IMR-90 (cell line): Measurements from ENCODE around the gene INSM1. TPM values are rescaled to one million over a fixed set of nuclear protein-coding genes. Genes with fewer than 3 reads are reported as not detected.

Experiments used
- ATAC-seq: fragments of 200-7000 bp; cut with Tn5 transposase; 2 replicates; pipeline ENCODE4 v1.9.1; 2020; ENCODE audit warnings: low read depth, mild to moderate bottlenecking, moderate library complexity
- BruUV-seq: library from RNA; stranded (reverse); fragments of 400-500 nt; replicated peaks from 2 replicates; lab custom pipeline; 2021; lab: Mats Ljungman, UMichigan
- CTCF ChIA-PET: fragments of 300-600 bp; formaldehyde crosslinking; extraction: SDS; loops from one replicate; lab custom pipeline; 2021; ENCODE audit warnings: antibody characterized with exemption; lab: Yijun Ruan, JAX
- POLR2A ChIA-PET: fragments of 300-600 bp; sonication (Branson Sonifier 250); formaldehyde crosslinking; loops from one replicate; lab custom pipeline; 2022; ENCODE audit warnings: antibody characterized with exemption; ENCODE audit not compliant: unreplicated experiment; lab: Charles Lee
- DNase-seq: peaks from one replicate; pipeline ENCODE4 v3.0.0; 2013
- H2AFZ ChIP-seq: replicated peaks from 2 replicates; pipeline ENCODE3; 2013; ENCODE audit warnings: low read length, mild to moderate bottlenecking; ENCODE audit not compliant: poor library complexity
- H2AK5ac ChIP-seq: 2 replicates; pipeline ENCODE4 v1.6.1; 2013; ENCODE audit warnings: low read depth, low read length, inconsistent platforms
- H2AK9ac ChIP-seq: replicated peaks from 2 replicates; pipeline ENCODE3; 2013; ENCODE audit warnings: mild to moderate bottlenecking, low read depth, low read length, moderate library complexity; ENCODE audit not compliant: poor library complexity
- H2BK120ac ChIP-seq: 2 replicates; pipeline ENCODE4 v1.6.1; 2013; ENCODE audit warnings: low read depth, low read length, inconsistent platforms
- H2BK15ac ChIP-seq: 3 replicates; pipeline ENCODE4 v1.6.1; 2013; ENCODE audit warnings: low read depth, low read length, inconsistent platforms
- H2BK20ac ChIP-seq: 2 replicates; pipeline ENCODE4 v1.6.1; 2013; ENCODE audit warnings: low read depth, mild to moderate bottlenecking, inconsistent platforms, low read length, moderate library complexity
- H2BK5ac ChIP-seq: 2 replicates; pipeline ENCODE4 v1.6.1; 2013; ENCODE audit warnings: mild to moderate bottlenecking, low read depth, low read length, inconsistent platforms; ENCODE audit not compliant: poor library complexity, severe bottlenecking
- H3K14ac ChIP-seq: replicated peaks from 2 replicates; pipeline ENCODE4 v1.6.1; 2013; ENCODE audit warnings: low read depth, low read length, inconsistent platforms
- H3K18ac ChIP-seq: 2 replicates; pipeline ENCODE4 v1.6.1; 2013; ENCODE audit warnings: low read depth, low read length, control low read depth
- H3K23ac ChIP-seq: 2 replicates; pipeline ENCODE4 v1.6.1; 2013; ENCODE audit warnings: low read depth, low read length, inconsistent platforms
- H3K27ac ChIP-seq: 2 replicates; pipeline ENCODE4 v1.5.1; 2013; ENCODE audit warnings: mild to moderate bottlenecking, control low read depth, low read length; ENCODE audit not compliant: insufficient read depth
- H3K27me3 ChIP-seq: 2 replicates; pipeline ENCODE4 v1.6.1; 2013; ENCODE audit warnings: low read length; ENCODE audit not compliant: control insufficient read depth, insufficient read depth
- H3K36me3 ChIP-seq: 2 replicates; pipeline ENCODE4 v1.6.1; 2013; ENCODE audit warnings: low read length, mixed read lengths; ENCODE audit not compliant: control insufficient read depth, insufficient read depth
- H3K4ac ChIP-seq: 2 replicates; pipeline ENCODE4 v1.6.1; 2013; ENCODE audit warnings: low read depth, low read length, inconsistent platforms
- H3K4me1 ChIP-seq: 2 replicates; pipeline ENCODE4 v1.6.1; 2013; ENCODE audit warnings: low read length, mixed read lengths; ENCODE audit not compliant: control insufficient read depth, insufficient read depth
- H3K4me2 ChIP-seq: 2 replicates; pipeline ENCODE4 v1.6.1; 2013; ENCODE audit warnings: low read depth, mild to moderate bottlenecking, control low read depth, low read length, moderate library complexity
- H3K4me3 ChIP-seq: 2 replicates; pipeline ENCODE4 v1.5.1; 2013; ENCODE audit warnings: low read depth, mild to moderate bottlenecking, control low read depth, low read length, moderate library complexity; ENCODE audit not compliant: insufficient read depth
- H3K56ac ChIP-seq: 2 replicates; pipeline ENCODE4 v1.6.1; 2013; ENCODE audit warnings: low read length, inconsistent platforms; ENCODE audit not compliant: insufficient read depth; ENCODE audit errors: extremely low read depth
- H3K79me1 ChIP-seq, 2 experiments: 2 replicates each; pipeline ENCODE4 v1.6.1; 2013; ENCODE audit warnings: low read length in 2 of 2, inconsistent platforms in 1 of 2, low read depth in 1 of 2
- H3K9ac ChIP-seq: 2 replicates; pipeline ENCODE4 v1.6.1; 2013; ENCODE audit warnings: low read depth, low read length, control low read depth
- H3K9me1 ChIP-seq: 2 replicates; pipeline ENCODE4 v1.6.1; 2013; ENCODE audit warnings: low read length, inconsistent platforms; ENCODE audit not compliant: insufficient read depth
- H3K9me3 ChIP-seq: 2 replicates; pipeline ENCODE4 v1.6.1; 2013; ENCODE audit warnings: low read length; ENCODE audit not compliant: control insufficient read depth, insufficient read depth
- H4K20me1 ChIP-seq: 2 replicates; pipeline ENCODE4 v1.6.1; 2013; ENCODE audit warnings: low read length, inconsistent platforms; ENCODE audit not compliant: insufficient read depth
- H4K5ac ChIP-seq: 2 replicates; pipeline ENCODE4 v1.6.1; 2013; ENCODE audit warnings: mild to moderate bottlenecking, low read depth, low read length, control low read depth
- H4K8ac ChIP-seq, 2 experiments: 2 replicates each; pipeline ENCODE4 v1.6.1; 2013; ENCODE audit warnings: low read depth in 2 of 2, low read length in 2 of 2, control low read depth in 1 of 2, inconsistent platforms in 1 of 2
- H4K91ac ChIP-seq: 2 replicates; pipeline ENCODE4 v1.6.1; 2013; ENCODE audit warnings: low read depth, low read length, inconsistent platforms; ENCODE audit not compliant: insufficient read depth
- BHLHE40 ChIP-seq: fragments of 150-350 bp; IDR thresholded peaks from 2 replicates; pipeline ENCODE4 v1.6.1; 2016; ENCODE audit warnings: mild to moderate bottlenecking, low read depth, low read length
- CEBPB ChIP-seq: IDR thresholded peaks from 2 replicates; pipeline ENCODE4 v1.6.1; 2012; ENCODE audit warnings: low read depth, low read length, improper control_type of control experiment
- CHD1 ChIP-seq: IDR thresholded peaks from 2 replicates; pipeline ENCODE4 v1.6.1; 2012; ENCODE audit warnings: low read depth, low read length, improper control_type of control experiment
- FOS ChIP-seq: fragments of 150-350 bp; IDR thresholded peaks from 2 replicates; pipeline ENCODE4 v1.6.1; 2016; ENCODE audit warnings: low read depth, low read length
- MAFK ChIP-seq: IDR thresholded peaks from 2 replicates; pipeline ENCODE4 v1.6.1; 2012; ENCODE audit warnings: low read depth, low read length, improper control_type of control experiment
- MAZ ChIP-seq: IDR thresholded peaks from 2 replicates; pipeline ENCODE4 v1.6.1; 2012; ENCODE audit warnings: low read depth, mild to moderate bottlenecking, low read length, improper control_type of control experiment, moderate library complexity, borderline replicate concordance
- MXI1 ChIP-seq: IDR thresholded peaks from 2 replicates; pipeline ENCODE4 v1.6.1; 2012; ENCODE audit warnings: low read depth, mild to moderate bottlenecking, low read length, moderate library complexity, borderline replicate concordance
- NFE2L2 ChIP-seq: fragments of 150-350 bp; IDR thresholded peaks from 2 replicates; pipeline ENCODE4 v1.6.1; 2016; ENCODE audit warnings: low read depth, mild to moderate bottlenecking, low read length
- POLR2A ChIP-seq: IDR thresholded peaks from 2 replicates; pipeline ENCODE4 v1.6.1; 2012; ENCODE audit warnings: mild to moderate bottlenecking, low read depth, low read length
- RAD21 ChIP-seq: IDR thresholded peaks from 2 replicates; pipeline ENCODE4 v1.6.1; 2012; ENCODE audit warnings: low read length, improper control_type of control experiment
- RCOR1 ChIP-seq: IDR thresholded peaks from 2 replicates; pipeline ENCODE4 v1.6.1; 2012; ENCODE audit warnings: mild to moderate bottlenecking, low read length, improper control_type of control experiment; ENCODE audit not compliant: insufficient replicate concordance
- RFX5 ChIP-seq: IDR thresholded peaks from 2 replicates; pipeline ENCODE4 v1.8.0; 2012; ENCODE audit warnings: low read depth, mild to moderate bottlenecking, low read length, moderate library complexity
- SMC3 ChIP-seq: fragments of 150-350 bp; IDR thresholded peaks from 2 replicates; pipeline ENCODE4 v1.6.1; 2016; ENCODE audit warnings: low read depth, mild to moderate bottlenecking, antibody characterized with exemption, low read length, moderate library complexity
- WGBS, 2 experiments: methylation state at CpG; one replicate each; pipeline versions ENCODE4 v1.1.5 to v1.1.7; 2013; ENCODE audit warnings: missing lambda C conversion rate in 2 of 2; ENCODE audit not compliant: insufficient read length in 1 of 2; ENCODE audit errors: extremely low coverage in 2 of 2; 5-methylcytosine and 5-hydroxymethylcytosine counted together
- dilution Hi-C: fragments of 300-500 bp; cut with HindIII; formaldehyde crosslinking; loops from one replicate; pipeline ENCODE4 v1.14.3; 2018; ENCODE audit warnings: low sequenced_read_pairs; ENCODE audit not compliant: unreplicated experiment
- in situ Hi-C: fragments of 300-500 bp; cut with MboI; formaldehyde crosslinking; loops from 3 replicates; pipeline ENCODE4 v1.14.3; 2019; ENCODE audit warnings: low sequenced_read_pairs, inconsistent platforms, mixed read lengths
- intact Hi-C: fragments of 100-400 bp; cut with micrococcal nuclease; formaldehyde crosslinking; loops from 2 replicates; pipeline ENCODE4 v1.10.0; 2022
- polyA plus RNA-seq, 3 experiments: library from polyadenylated mRNA; depleted of rRNA; stranded (reverse); fragments of >200 nt; gene quantifications; 2 replicates each; pipeline ENCODE4 v1.2.3, GENCODE V29; 2012; ENCODE audit warnings: low replicate concordance in 1 of 3
- total RNA-seq: library from RNA; depleted of rRNA; stranded (reverse); fragments of >200 nt; gene quantifications from 2 replicates; pipeline ENCODE4 v1.2.3, GENCODE V29; 2012
- TF ChIP-seq, protein P1 (sequence below): fragments of 150-350 bp; IDR thresholded peaks from 2 replicates; pipeline ENCODE4 v1.6.1; 2017; ENCODE audit warnings: mild to moderate bottlenecking, antibody characterized with exemption, low read length, low read depth
- TF ChIP-seq, protein P2 (sequence below): fragments of 150-350 bp; IDR thresholded peaks from 2 replicates; pipeline ENCODE4 v1.6.1; 2016; ENCODE audit warnings: low read depth, mild to moderate bottlenecking, low read length, moderate library complexity, borderline replicate concordance
- TF ChIP-seq, protein P3 (sequence below): conservative IDR thresholded peaks from 2 replicates; pipeline ENCODE4 v1.5.1; 2012; ENCODE audit warnings: mild to moderate bottlenecking, low read depth, low read length, improper control_type of control experiment

The INSM1 gene
- total and polyA plus RNA-seq, 2 of the 4 experiments (the other 2 are of a cell fraction), result not detected

DNA sequence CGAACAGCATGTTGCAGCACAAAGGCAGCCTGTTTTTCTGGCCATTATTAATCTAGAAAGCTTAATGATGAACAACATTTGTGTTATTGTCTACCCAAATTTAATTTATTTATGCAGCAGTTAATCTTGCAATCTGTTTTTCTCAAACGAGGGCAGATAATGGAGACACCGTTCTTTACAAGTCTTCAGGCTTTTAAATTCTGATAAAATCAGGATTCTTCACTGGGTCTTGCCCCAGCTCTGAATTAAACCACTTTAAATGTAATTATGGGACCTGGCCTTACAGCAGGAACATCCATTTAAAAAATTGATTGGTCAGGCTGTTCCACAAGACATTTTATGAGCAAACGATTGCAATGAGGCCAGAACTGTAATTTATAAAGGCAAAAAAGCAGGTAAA, 26.5 kb upstream of the INSM1 start:
- Histone ChIP-seq H3K18ac (no peak overlapping the region), H3K9me1 (no peaks in the 10 kb centered on the region), H3K9ac (no peak overlapping the region), H4K20me1 (no peaks in the 10 kb centered on the region), H2BK120ac (no peak overlapping the region), H2BK15ac (no peak overlapping the region), H4K8ac (no peak overlapping the region), H3K14ac (no peak overlapping the region), H3K27me3 (peaks cover 3% of the 10 kb centered on the region), H2AK5ac (no peak overlapping the region), H3K4me1 (no peaks in the 10 kb centered on the region), H3K79me1 (no peaks in the 10 kb centered on the region), H4K5ac (no peak overlapping the region), H2BK20ac (no peak overlapping the region), H3K4me2 (no peak overlapping the region), H3K4me3 (no peak overlapping the region), H3K56ac (no peak overlapping the region), H3K27ac (no peak overlapping the region), H3K23ac (no peak overlapping the region), H2AK9ac (no peak overlapping the region), H4K91ac (no peak overlapping the region), H3K9me3 (no peaks in the 10 kb centered on the region), H2BK5ac (no peak overlapping the region), H3K4ac (no peak overlapping the region), H2AFZ (no peak overlapping the region), H3K36me3 (no peaks in the 10 kb centered on the region)
- dilution Hi-C loops (no loop called here), in situ Hi-C loops (no loop called here), intact Hi-C loops (no loop called here)
- BruUV-seq, result no TSS peak
- no peak for ATAC-seq
- no peak for DNase-seq
- TF ChIP-seq, protein P1, sequence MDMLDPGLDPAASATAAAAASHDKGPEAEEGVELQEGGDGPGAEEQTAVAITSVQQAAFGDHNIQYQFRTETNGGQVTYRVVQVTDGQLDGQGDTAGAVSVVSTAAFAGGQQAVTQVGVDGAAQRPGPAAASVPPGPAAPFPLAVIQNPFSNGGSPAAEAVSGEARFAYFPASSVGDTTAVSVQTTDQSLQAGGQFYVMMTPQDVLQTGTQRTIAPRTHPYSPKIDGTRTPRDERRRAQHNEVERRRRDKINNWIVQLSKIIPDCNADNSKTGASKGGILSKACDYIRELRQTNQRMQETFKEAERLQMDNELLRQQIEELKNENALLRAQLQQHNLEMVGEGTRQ, result no peak
- TF ChIP-seq RAD21 (no peak), MAFK (no peak), NFE2L2 (no peak), FOS (no peak), CHD1 (no peak), MXI1 (no peak), SMC3 (no peak), RCOR1 (no peak), MAZ (no peak), RFX5 (no peak), POLR2A (no peak), BHLHE40 (no peak), CEBPB (no peak)
- TF ChIP-seq, protein P2, sequence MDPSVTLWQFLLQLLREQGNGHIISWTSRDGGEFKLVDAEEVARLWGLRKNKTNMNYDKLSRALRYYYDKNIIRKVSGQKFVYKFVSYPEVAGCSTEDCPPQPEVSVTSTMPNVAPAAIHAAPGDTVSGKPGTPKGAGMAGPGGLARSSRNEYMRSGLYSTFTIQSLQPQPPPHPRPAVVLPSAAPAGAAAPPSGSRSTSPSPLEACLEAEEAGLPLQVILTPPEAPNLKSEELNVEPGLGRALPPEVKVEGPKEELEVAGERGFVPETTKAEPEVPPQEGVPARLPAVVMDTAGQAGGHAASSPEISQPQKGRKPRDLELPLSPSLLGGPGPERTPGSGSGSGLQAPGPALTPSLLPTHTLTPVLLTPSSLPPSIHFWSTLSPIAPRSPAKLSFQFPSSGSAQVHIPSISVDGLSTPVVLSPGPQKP, result no peak
- TF ChIP-seq, protein P3, sequence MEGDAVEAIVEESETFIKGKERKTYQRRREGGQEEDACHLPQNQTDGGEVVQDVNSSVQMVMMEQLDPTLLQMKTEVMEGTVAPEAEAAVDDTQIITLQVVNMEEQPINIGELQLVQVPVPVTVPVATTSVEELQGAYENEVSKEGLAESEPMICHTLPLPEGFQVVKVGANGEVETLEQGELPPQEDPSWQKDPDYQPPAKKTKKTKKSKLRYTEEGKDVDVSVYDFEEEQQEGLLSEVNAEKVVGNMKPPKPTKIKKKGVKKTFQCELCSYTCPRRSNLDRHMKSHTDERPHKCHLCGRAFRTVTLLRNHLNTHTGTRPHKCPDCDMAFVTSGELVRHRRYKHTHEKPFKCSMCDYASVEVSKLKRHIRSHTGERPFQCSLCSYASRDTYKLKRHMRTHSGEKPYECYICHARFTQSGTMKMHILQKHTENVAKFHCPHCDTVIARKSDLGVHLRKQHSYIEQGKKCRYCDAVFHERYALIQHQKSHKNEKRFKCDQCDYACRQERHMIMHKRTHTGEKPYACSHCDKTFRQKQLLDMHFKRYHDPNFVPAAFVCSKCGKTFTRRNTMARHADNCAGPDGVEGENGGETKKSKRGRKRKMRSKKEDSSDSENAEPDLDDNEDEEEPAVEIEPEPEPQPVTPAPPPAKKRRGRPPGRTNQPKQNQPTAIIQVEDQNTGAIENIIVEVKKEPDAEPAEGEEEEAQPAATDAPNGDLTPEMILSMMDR, result no peak
- ChIA-PET CTCF (interaction anchor here (0.7 kb wide), 1 partner anchor 312 kb away, joined by 3 read pairs; no protein-coding TSS in a partner anchor), POLR2A (no interaction called here)
- WGBS, 2 experiments, result 40% methylated on average over 1 of the region's 4 CpGs; no CpG with 5 or more reads in 1 of the 2 experiments
